SKM-1 treated with dmso at 0.1 percent for 144 hours (cell line): ENCODE data around the gene KIRREL3.

Experiments
- DNase-seq: peaks from one replicate; lab custom pipeline; 2025; ENCODE audit not compliant: unreplicated experiment; lab: John Stamatoyannopoulos, UW

KIRREL3 gene

GRCh38 chr11:126585388-126585773, 415.2 kb downstream of the KIRREL3 start:
- DNase-seq = no peak

- DNase-seq = no peak
Observed at GRCh38 chr11:126583594-126584427, 416.8 kb downstream of the KIRREL3 start.

GRCh38 chr11:126583101-126583500, 417.5 kb downstream of the KIRREL3 start:
- DNase-seq = no peak

- no peak for DNase-seq
Observed at GRCh38 chr11:126581871-126582648, 418.5 kb downstream of the KIRREL3 start.

GRCh38 chr11:126578426-126578825, 422.1 kb downstream of the KIRREL3 start:
- DNase-seq = no peak

GRCh38 chr11:126578021-126578420, 422.5 kb downstream of the KIRREL3 start:
- no peak for DNase-seq

DNA sequence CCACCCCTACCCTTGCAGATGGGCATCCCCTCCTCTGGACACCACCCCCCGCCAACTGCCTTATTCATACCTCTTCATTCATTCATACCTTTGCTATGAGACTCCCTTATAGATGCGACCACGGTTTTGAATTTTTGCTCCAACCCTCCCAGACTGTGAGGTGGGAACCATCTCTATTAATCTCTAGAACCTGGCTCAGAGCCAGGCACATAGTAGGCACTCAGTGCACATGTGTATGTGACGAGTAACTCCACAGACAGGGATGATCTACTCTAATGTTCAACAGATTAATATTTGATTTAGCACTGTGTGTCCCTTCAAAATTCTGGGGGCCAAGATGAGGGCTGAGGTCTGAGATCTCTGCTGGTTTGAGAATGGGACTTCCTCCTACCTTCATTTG, 424.7 kb downstream of the KIRREL3 start:
- no peak for DNase-seq

GRCh38 chr11:126573325-126573978, 427.1 kb downstream of the KIRREL3 start:
- DNase-seq = no peak

DNA sequence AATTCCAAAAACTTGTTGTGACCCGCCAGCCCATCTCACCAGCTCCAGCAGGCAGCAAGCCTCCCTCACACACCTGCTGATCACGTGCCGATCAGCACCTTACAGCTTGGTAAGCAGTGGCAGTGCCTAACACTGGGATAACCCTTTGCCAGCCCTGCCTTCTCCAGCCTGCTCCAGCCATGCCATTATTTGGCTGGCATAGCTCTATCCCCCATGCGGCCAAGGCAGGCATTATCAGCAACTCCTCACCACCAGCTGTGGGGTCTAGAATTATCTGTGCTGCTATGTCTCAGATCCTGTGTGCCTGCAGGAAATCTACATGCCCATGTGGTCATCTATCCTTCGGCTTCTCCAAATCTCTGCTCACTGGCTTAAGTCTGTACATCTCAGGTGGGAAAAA, 430.1 kb downstream of the KIRREL3 start:
- no peak for DNase-seq

GRCh38 chr11:126567419-126567818, 433.2 kb downstream of the KIRREL3 start:
- no peak for DNase-seq

DNA sequence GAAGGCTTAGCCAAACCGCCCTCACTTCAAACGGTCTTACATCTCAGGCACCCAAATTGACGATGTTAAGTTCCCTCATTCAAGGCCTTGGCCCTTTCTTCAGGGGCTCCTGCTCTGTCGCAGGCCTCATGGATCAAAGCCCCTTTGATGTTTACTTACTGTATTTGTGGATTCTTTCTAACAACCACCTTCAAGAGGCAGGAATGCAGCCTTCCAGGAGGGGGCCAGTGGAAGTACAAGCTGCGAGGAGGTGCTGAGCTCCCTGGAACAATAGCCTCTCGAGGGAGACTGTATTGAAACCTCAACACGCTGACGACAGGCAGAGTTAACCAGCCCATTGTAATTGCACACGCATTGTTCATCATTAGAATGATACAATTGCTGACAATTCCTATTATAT, 436.0 kb downstream of the KIRREL3 start:
- no peak for DNase-seq

DNA sequence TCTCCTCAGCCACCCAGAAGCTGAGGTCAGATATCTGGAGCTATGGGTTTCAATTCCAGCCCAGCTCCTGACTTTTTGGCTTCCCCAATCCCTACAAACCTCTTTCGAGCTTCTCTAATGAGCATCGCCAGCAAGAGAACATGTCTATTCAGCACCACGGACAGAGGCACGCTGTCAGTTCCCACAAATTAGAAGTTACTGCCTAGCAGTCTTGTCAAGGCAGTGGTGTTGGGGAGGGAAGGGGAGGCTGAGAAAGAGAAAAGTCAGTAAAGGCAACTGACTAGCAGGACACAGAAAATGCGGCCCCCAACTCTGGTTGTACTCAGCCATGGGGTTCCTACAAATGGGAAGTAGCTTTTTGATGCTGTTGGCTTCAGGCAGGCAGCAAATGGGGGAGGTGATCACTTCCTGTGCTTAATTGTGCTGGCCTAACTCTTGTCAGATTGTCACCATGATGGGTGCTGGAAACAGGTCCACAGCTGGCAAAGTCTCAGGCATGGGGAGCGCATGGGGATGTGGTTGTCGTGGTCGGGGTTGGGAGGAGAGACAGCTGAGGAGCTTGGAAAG, 439.2 kb downstream of the KIRREL3 start:
- DNase-seq = no peak

GRCh38 chr11:126560221-126560620, 440.3 kb downstream of the KIRREL3 start:
- DNase-seq = no peak

GRCh38 chr11:126548581-126549550, 451.7 kb downstream of the KIRREL3 start:
- no peak for DNase-seq

DNA sequence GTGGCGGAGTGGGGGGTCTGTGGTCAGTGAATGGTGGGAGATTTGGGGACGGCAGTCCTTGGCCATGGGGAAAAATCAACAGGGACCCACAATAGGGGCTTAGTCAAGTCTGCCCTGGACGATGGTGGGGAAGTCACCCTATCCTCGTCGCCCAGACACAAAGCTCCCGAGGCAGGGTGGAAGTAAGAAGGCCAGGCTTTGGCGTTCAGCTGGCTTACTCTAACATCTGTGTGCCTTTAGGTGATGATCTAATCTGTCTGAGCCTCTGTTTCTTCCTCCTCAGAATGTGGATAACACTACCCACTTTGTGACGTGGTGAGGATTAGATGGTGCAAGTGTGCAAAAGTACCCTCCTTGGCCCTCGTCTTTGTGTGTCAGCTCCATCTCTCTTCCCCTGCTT, 452.9 kb downstream of the KIRREL3 start:
- DNase-seq = no peak

DNA sequence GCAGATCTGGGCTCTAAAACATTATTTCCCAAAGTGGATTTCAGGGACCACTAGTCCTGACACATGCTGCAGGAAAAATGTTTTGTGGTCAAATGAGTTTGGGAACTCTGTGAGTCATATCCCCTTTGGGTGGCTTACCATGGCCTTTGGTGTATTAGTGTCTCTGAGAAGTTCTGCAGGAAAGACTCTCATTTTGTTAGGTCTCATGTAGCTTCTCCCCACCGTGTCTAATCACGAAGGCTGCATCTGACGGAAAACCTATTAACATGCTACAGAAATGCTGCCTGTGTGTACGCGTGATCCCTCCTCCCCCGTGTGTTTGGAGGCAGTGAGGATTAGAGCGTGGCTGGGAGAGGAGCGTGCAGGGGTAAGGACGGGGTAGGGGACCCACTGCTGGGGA, 453.4 kb downstream of the KIRREL3 start:
- DNase-seq = no peak

DNA sequence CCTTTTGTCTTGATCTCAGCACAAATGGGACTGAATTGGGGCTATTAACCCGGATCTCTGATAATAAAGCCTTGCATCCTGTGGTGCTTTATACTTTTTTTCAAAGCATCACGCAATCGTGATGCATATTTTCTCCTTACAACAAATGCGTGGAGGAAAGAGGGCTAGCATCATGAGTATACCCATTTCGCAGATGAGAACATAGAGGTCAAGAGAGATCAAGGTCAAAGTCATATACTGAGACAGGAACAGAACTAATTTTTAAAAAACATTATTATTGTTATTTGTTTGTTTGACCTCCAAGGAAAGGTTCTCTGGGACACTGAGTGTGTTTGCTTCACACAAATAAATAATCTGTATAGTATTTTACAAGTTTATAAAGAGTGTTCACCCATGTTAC, 453.9 kb downstream of the KIRREL3 start:
- no peak for DNase-seq

- no peak for DNase-seq
Observed at GRCh38 chr11:126546191-126546590, 454.4 kb downstream of the KIRREL3 start.

- no peak for DNase-seq
Observed at GRCh38 chr11:126545057-126545555, 455.5 kb downstream of the KIRREL3 start.
